GM12801 (cell line): ENCODE measurements around the gene CLEC9A.

ENCODE experiments used
- TF ChIP-seq, protein P1 (sequence below): IDR thresholded peaks from one replicate; pipeline ENCODE4 v1.5.1; 2011; ENCODE audit warnings: control low read depth; ENCODE audit not compliant: insufficient read length; ENCODE audit errors: extremely low read depth

Gene CLEC9A

DNA sequence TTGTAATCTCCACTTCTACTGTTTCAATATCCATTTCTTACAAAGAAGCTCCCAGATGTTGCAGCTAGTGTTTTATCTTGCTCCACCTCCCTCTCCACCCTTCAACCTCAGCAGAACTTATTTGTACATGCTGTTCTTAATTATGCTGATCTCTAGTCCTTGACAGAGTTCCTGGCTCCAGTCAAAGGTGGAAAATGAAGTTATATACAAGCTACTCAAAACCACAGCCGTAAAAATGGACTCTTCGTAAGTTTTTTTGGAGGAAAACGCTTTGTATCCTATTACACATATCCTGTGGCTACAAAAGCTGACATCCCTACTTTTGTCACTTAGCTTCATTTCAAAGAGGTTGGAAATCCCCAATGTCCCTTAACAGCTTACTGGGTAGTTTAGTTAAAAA, 67.0 kb downstream of the CLEC9A start:
- TF ChIP-seq, protein P1, sequence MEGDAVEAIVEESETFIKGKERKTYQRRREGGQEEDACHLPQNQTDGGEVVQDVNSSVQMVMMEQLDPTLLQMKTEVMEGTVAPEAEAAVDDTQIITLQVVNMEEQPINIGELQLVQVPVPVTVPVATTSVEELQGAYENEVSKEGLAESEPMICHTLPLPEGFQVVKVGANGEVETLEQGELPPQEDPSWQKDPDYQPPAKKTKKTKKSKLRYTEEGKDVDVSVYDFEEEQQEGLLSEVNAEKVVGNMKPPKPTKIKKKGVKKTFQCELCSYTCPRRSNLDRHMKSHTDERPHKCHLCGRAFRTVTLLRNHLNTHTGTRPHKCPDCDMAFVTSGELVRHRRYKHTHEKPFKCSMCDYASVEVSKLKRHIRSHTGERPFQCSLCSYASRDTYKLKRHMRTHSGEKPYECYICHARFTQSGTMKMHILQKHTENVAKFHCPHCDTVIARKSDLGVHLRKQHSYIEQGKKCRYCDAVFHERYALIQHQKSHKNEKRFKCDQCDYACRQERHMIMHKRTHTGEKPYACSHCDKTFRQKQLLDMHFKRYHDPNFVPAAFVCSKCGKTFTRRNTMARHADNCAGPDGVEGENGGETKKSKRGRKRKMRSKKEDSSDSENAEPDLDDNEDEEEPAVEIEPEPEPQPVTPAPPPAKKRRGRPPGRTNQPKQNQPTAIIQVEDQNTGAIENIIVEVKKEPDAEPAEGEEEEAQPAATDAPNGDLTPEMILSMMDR, result no peak

DNA sequence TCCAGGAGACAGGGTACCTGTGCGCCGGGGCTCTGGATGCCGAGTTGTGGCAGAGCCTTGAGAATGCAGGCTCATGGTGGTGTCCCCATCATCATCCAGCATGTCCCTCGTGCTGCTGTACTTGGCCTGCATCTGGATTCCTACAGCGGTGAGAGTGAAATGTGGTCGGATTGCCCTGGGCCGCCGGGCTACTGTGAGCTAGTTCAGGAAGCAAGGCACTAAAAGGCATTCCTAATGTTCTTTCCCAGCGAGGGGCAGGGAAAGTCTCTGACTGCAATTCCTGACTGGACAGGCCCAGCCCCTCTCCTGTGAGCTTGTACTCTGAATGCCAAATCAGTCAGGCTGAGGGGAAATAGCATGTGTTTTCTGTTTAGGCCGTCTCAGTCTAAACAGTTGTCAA, 68.3 kb downstream of the CLEC9A start, which contains the start of gene CLEC1A:
Gene CLEC1A (minus strand): TSS at position 195 of the 400 bp plus-strand sequence. CDS start 63 bp downstream, at position 132.
- TF ChIP-seq, protein P1, result no peak

DNA sequence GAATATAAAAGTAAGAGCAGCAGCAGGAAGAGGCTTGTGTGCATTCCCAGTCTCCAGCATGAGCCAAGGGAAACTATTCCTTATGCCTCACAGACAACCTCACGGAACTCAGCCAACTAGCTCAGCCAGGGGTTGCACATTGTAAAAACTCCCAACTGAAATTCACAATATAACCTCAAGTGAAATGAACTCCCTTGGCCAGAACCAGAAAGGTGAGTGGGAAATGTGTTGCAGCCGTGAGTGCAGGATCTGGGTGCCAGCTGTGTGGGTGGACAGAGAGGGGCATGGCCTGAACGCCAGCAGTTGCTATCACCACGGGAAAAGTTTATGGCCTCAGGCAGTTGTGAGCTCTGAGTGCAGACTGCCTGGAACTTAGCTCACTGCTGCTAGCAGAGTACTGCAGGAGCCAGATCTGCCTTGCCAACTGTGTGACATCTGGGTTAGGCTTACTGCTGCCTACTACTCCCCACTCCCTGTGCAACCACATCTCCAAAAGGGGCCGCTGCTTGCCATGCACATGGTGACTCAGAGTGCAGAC, 70.6 kb downstream of the CLEC9A start:
- TF ChIP-seq, protein P1, result no peak

DNA sequence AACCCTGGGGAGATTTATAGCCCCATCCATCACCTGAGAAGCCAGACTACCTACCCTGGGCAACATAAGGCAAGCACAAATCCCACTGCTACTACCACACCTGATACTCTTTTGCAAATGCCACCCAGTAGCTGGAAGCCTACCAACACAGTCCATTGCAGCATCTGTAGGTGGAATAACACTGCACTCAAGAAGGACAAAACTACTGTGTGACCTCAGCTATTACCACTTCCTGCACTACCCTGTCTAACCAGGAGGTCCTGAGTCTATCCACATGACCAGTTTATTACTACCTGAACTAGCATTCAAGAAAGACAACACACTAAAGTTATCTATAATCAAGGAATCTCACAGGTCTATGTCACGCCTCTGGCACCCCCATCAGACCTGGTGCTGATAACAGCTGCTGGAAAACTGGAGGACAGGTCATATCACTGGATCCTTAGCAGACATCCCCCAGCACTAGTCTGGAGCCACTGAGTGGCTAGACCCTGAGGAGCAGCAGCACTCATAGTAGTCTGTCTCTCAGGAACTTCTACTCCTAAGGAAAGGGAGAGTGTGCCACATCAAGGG, 71.3 kb downstream of the CLEC9A start:
- TF ChIP-seq, protein P1, result no peak

DNA sequence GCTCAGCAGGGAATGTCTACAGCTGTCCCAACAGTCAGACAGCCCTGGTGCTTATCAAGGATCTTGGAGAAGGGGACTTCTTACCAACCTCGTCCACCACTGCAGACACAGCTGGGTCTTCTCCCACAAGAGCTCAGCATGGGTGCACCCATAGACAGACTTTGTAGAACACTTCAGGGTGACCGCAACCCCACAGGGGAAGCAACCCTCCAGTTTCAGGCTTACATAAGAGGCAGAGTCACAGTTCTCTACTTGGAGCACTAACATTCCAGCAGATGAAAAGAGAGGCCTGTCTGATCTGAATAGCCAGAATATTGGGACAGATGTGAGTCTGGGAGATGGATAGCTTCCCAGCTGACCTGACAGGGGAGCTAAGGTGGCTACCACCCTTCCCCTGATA, 71.8 kb downstream of the CLEC9A start:
- TF ChIP-seq, protein P1, result no peak

DNA sequence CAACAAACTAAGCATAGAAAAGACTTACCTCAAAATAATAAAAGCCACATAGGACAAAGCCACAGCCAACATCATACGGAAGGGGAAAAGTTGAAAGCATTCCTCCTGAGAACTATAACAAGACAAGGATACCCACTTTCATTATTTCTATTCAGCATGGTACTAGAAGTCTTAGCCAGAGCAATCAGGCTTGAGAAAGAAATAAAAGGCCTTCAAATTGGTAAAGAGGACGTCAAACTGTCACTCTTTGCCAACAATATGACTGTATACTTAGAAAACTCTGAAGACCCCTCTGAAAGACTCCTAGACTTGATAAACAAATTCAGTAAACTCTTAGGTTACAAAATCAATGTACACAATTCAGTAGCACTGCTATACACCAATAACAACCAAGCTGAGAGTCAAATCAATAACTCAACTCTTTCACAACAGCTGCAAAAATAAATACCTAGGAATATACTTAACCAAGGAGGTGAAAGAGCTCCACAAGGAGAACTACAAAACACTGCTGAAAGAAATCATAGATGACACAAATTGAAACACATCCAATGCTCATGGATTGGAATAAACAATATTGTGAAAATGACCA, 79.9 kb downstream of the CLEC9A start:
- TF ChIP-seq, protein P1, result no peak

DNA sequence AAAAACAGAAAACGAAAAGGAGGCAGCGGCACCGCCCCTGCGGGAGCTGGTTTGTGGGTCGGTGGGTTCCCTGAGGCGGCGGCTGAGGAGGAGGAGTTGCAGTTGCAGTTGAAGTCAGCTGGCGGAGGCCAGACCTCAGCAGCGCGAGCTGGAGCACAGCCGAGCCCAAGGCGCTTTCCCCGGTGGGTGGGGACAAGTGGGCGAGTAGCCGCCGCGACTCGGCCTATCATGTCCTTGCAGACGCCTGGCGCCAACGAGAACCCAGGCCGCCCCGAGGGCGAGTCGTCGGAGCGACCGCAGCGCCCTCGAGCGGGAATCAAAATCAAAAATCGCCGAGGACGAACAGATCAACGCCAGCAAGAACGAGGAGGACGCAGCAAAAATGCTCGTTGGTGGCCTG, 81.0 kb downstream of the CLEC9A start:
- TF ChIP-seq, protein P1, result no peak
